ENCODE data around the gene U2AF1L4.

- TF ChIP-seq, protein P1, sequence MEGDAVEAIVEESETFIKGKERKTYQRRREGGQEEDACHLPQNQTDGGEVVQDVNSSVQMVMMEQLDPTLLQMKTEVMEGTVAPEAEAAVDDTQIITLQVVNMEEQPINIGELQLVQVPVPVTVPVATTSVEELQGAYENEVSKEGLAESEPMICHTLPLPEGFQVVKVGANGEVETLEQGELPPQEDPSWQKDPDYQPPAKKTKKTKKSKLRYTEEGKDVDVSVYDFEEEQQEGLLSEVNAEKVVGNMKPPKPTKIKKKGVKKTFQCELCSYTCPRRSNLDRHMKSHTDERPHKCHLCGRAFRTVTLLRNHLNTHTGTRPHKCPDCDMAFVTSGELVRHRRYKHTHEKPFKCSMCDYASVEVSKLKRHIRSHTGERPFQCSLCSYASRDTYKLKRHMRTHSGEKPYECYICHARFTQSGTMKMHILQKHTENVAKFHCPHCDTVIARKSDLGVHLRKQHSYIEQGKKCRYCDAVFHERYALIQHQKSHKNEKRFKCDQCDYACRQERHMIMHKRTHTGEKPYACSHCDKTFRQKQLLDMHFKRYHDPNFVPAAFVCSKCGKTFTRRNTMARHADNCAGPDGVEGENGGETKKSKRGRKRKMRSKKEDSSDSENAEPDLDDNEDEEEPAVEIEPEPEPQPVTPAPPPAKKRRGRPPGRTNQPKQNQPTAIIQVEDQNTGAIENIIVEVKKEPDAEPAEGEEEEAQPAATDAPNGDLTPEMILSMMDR (conservative IDR thresholded peaks at IDR 0.05; ENCODE audit: low read length) = no peak
- TF ChIP-seq EZH2phosphoT487 (IDR thresholded peaks at IDR 0.05; ENCODE audit: borderline replicate concordance, low read depth, low read length) = no peak
These were observed 32.0 kb upstream of the U2AF1L4 start for GRCh38 chr19:35777086-35777841.

Data from OCI-LY7 (cell line).